ENCODE results near the gene PLSCR4.

DNA sequence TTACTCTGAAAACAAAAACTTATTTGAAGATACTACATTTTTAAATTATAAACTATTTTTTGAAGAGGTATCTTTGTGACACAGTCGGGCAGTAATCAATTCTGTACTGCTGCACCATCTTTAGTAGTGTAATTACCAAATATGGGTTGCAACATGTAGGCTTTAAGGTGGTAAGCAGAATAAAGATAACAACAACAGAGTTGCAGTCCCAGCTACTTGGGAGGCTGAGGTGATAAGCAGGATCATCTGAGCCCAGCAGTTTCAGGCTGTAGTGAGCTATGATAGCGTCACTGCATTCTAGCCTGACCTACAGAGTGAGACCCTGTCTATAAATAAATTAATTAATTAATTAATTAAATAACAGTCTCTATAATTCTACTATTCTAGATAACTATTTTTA, 95.9 kb downstream of the PLSCR4 start:
- TF ChIP-seq, protein P1, sequence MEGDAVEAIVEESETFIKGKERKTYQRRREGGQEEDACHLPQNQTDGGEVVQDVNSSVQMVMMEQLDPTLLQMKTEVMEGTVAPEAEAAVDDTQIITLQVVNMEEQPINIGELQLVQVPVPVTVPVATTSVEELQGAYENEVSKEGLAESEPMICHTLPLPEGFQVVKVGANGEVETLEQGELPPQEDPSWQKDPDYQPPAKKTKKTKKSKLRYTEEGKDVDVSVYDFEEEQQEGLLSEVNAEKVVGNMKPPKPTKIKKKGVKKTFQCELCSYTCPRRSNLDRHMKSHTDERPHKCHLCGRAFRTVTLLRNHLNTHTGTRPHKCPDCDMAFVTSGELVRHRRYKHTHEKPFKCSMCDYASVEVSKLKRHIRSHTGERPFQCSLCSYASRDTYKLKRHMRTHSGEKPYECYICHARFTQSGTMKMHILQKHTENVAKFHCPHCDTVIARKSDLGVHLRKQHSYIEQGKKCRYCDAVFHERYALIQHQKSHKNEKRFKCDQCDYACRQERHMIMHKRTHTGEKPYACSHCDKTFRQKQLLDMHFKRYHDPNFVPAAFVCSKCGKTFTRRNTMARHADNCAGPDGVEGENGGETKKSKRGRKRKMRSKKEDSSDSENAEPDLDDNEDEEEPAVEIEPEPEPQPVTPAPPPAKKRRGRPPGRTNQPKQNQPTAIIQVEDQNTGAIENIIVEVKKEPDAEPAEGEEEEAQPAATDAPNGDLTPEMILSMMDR (IDR thresholded peaks at IDR 0.05), result no peak
- TF ChIP-seq POLR2A (IDR thresholded peaks at IDR 0.05), result no peak
- TF ChIP-seq EP300 (IDR thresholded peaks at IDR 0.05), result no peak
